Activated CD4-positive, alpha-beta T cell treated with anti-CD3 and anti-CD28 coated beads, Interleukin-2, amount 10 ng/mL, durations not matched to agents 24 days and 14 days (primary cell): ENCODE results near the gene NCOA4. TPM values are rescaled to one million over a fixed set of nuclear protein-coding genes. Genes with fewer than 3 reads are reported as not detected.
A peak's percentile ranks its signal among the peaks of the same experiment; 100 is the strongest.

Experiments
- DNase-seq: peaks from one replicate; pipeline ENCODE4 v3.0.0; 2022
- H3K27ac Mint-ChIP-seq: one replicate; pipeline ENCODE4 v1.8.0; 2022; ENCODE audit warnings: mild to moderate bottlenecking, mixed read lengths
- H3K27me3 Mint-ChIP-seq: one replicate; pipeline ENCODE4 v1.8.0; 2022; ENCODE audit warnings: mixed read lengths
- H3K36me3 Mint-ChIP-seq: one replicate; pipeline ENCODE4 v1.8.0; 2022; ENCODE audit warnings: low read depth, mild to moderate bottlenecking, mixed read lengths
- H3K4me1 Mint-ChIP-seq: one replicate; pipeline ENCODE4 v1.8.0; 2021; ENCODE audit warnings: mixed read lengths
- H3K4me3 Mint-ChIP-seq: one replicate; pipeline ENCODE4 v1.8.0; 2022; ENCODE audit warnings: mild to moderate bottlenecking, moderate library complexity, mixed read lengths
- H3K9me3 Mint-ChIP-seq: one replicate; pipeline ENCODE4 v1.8.0; 2021; ENCODE audit warnings: mixed read lengths
- intact Hi-C: fragments of 100-400 bp; cut with micrococcal nuclease; formaldehyde crosslinking; loops from one replicate; pipeline ENCODE4 v1.15.1; 2023
- total RNA-seq: library from RNA; stranded (reverse); gene quantifications from 2 replicates; pipeline ENCODE4 v1.2.3, GENCODE V29; 2022

NCOA4 gene
- 95.2 and 98.2 TPM in 2 replicates for total RNA-seq

DNA sequence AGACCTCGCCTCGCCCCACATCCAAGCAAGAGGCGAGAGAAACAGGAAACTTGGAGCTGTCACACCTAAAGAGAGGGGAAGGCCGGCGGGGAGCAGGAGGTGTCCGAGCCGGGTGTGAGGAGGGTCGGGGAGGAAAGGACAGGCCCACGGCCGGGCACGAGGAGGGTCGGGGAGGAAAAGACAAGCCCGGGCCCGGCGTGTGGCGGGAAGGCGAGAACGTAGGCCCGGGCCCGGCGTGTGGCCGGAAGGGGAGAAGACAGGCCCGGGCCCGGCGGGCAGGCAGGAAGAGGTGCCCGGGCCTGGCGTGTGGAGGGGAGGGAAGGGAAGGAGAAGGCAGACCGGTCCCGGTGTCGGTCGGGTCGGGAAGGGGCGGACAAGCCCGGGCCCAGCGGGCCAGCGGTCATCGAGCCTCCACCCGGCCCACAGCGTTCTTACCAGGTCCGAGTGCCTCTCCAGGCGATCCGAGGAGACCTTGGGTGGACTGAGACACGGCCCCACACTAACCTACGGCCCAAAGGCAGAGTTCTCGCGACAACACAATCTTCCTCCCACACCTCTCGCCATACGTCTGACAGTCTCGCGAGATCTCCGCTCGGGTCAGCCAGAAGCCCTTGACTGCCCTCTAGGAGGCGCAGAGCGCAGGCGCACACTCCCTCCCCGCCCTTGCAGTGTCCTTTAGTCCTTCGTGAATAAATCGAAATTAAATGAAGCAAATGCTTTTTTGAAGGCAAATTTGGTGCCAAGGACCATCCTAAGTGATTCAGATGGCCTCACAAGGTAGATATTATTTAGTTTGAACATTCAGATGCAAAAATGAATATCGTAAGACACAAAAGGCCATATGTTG lies at the start of gene NCOA4:
NCOA4 (minus strand) TSS at position 533 of the 847 bp plus-strand sequence. CDS start 13,943 bp downstream, outside the sequence.
- H3K4me1 Mint-ChIP-seq: peaks cover 42% of the 10 kb centered on the region
- peaks cover 7% of the 10 kb centered on the region for H3K36me3 Mint-ChIP-seq
- no peaks in the 10 kb centered on the region for H3K9me3 Mint-ChIP-seq
- peaks cover 1% of the 10 kb centered on the region for H3K27me3 Mint-ChIP-seq
- peak; percentile 99 for DNase-seq
- H3K4me3 Mint-ChIP-seq: peak within 1 kb of the TSS; percentile 98
- H3K27ac Mint-ChIP-seq: peak within 1 kb of the TSS; percentile 97
- intact Hi-C loops: loop anchor here (2.0 to 10.0 kb wide), 3 partner anchors 58 to 234 kb away; partner anchors contain the start of gene TIMM23

DNA sequence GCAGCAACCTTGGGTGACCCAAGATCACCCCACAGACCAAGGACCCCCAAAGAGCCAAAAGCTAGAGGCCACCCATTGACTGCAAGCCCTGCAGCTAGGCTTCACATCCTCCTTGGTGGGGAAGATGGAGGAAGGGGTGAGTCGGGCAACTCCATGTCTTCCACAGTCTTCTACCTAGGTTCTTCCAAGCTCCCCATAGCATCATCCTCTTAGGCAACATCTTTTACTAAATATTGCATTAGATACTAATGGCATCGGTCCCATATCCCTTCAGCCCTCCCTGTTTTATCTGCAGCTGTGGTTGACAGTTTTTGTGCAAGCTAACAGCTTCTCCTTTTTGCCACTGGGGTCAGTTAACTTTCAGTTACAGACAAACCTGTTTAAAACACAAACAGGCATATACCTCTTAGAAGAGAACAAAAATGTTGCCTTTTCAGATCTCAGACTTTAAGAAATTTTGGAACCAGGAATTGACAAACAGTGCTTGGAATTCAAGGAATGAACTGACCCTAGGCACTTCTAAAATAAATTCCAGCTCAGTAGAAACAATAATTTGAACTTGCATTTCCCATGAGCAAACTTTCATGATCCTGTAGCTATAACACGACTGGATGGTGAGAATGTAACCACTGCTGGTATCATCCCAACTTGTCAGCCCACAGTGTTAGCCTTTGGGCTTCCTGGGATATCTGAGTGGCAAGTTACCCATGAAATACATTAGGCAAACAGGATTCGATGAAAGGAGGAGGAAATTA lies 49.6 kb upstream of the NCOA4 start:
- intact Hi-C loops: no loop called here
- no peak for DNase-seq
- Mint-ChIP-seq H3K9me3 (no peaks in the 10 kb centered on the region), H3K4me3 (no peak overlapping the region), H3K36me3 (no peaks in the 10 kb centered on the region), H3K4me1 (peaks cover 20% of the 10 kb centered on the region), H3K27me3 (peaks cover 2% of the 10 kb centered on the region), H3K27ac (no peak overlapping the region)

DNA sequence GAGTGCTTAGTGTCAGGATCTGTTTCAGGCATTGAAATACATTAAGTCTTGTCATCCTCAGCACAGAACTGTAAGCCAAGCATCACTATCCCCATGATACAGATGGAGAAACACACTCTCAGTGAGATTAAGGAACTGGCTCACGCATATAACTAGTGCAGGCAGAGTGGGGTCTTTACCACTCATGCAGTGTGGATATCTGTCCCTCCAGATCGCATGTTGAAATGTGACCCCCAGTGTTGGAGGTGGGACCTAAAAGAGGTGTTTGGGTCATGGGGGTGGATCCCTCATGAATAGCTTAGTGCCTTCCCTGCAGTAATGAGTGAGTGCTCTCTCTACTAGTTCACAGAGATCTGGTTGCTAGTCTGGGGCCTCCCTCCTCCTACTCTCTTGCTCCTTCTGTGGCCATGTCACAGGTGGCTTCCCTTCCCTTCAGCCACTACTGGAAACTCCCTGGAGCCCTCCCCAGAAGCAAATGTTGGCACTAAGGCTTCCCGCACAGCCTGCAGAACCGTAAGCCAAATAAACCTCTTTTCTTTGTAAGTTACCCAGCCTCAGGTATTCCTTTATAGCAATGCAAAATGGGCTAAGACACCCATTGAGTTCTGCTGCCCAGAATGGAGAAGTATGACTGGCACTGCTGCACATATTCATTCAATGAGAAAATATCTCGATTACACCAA lies 47.4 kb upstream of the NCOA4 start:
- no peak for DNase-seq
- Mint-ChIP-seq H3K27ac (peak overlapping the region; percentile 69), H3K4me1 (peaks cover 20% of the 10 kb centered on the region), H3K36me3 (no peaks in the 10 kb centered on the region), H3K9me3 (no peaks in the 10 kb centered on the region), H3K27me3 (peaks cover under 1% of the 10 kb centered on the region), H3K4me3 (no peak overlapping the region)
- intact Hi-C loops: no loop called here

DNA sequence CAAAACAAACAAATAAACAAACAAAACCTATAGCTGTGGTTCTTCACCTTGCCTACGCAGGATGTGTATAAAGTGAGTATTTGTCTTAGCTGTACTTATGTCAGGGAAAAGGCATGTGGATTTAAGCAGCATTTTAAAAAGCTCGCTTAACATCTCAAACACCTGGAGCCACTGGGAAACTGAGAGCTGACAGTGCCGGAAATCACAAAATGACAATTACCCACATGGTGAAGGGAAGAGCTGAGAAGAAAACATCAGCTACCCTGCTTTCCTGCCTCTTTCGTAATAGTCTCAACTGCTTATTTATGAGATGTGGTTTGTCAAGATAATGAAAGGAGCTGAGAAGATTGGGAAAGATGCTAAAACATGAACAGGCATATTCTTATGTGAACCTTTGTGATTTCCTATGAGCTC lies 46.7 kb upstream of the NCOA4 start:
- no peaks in the 10 kb centered on the region for H3K9me3 Mint-ChIP-seq
- peak overlapping the region; percentile 21 for H3K4me3 Mint-ChIP-seq
- no peak for DNase-seq
- no peaks in the 10 kb centered on the region for H3K36me3 Mint-ChIP-seq
- H3K4me1 Mint-ChIP-seq: peaks cover 20% of the 10 kb centered on the region
- no peaks in the 10 kb centered on the region for H3K27me3 Mint-ChIP-seq
- H3K27ac Mint-ChIP-seq: peak overlapping the region; percentile 3
- intact Hi-C loops: no loop called here

DNA sequence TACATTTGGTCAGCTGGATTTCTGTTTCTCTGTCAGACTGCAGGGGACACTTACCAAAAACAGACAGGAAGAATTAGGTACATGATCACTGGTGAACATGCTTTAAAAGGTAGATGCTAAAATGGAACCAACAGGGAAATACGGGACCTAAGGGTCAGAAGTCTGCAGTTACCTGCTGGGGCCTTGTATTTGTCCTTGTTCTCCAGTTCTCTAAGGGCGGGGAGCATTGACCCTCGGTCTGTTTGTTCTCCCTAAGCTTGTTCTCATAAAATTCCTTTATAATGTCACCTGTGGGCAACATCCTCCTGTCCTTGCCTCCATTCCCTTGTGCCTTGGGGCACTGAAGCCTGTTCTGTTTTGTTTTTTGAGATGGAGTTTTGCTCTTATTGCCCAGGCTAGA lies 45.4 kb upstream of the NCOA4 start:
- Mint-ChIP-seq H3K27ac (no peak overlapping the region), H3K4me1 (peaks cover 16% of the 10 kb centered on the region), H3K9me3 (no peaks in the 10 kb centered on the region), H3K36me3 (no peaks in the 10 kb centered on the region), H3K27me3 (peaks cover 2% of the 10 kb centered on the region), H3K4me3 (no peak overlapping the region)
- intact Hi-C loops: no loop called here
- DNase-seq: no peak

DNA sequence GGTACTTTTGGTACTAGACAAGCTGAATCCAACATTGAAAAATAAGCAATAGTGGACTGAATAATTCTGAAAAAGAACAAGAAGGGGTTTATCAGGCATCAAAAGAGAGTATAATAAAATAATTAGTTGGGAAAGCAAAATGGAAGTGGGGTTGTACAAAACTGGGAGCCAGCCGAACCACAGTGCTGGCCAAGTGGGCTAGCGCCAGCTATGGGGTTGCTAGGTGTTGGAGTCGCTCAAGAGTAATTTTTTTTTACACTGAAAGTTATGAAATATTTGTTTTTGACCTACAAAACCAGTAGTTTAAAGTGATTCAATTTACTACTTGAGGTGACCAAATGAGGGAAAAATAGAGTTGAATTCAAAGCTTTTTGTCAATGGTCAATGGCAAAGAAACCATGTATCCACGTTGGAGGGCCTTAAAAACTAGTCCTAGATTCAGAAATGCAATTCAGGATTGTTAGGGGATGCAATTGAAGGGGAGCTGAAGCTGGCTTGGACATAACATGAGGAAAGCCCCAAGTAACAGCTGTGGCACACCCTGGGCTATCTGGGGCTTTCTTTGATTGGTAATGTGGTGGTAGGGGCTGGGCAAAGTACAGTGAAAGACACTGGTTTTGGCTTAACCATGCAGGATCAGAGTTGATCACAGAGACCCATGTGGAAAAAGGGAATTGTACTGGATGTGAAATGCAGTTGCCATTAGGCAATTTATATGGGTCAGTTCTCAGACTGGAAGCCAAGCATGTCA lies 43.9 kb upstream of the NCOA4 start:
- H3K27ac Mint-ChIP-seq: no peak overlapping the region
- DNase-seq: no peak
- H3K4me3 Mint-ChIP-seq: no peak overlapping the region
- H3K36me3 Mint-ChIP-seq: no peaks in the 10 kb centered on the region
- intact Hi-C loops: no loop called here
- peaks cover 18% of the 10 kb centered on the region for H3K4me1 Mint-ChIP-seq
- no peaks in the 10 kb centered on the region for H3K9me3 Mint-ChIP-seq
- H3K27me3 Mint-ChIP-seq: peaks cover 2% of the 10 kb centered on the region

DNA sequence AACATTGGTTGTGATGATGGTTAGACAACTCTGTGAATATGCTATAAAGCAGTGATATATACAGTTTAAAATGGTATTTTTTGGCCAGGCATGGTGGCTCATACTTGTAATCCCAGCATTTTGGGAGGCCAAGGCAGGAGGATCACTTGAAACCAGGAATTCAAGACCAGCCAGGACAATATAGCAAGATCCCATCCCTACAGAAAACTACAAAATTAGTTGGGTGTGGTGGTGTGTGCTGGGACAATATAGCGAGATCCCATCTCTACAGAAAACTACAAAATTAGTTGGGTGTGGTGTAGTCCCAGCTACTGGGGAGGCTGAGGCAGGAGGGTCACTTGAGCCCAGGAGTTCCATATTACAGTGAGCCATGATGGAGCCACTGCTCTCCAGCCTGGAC lies 43.1 kb upstream of the NCOA4 start:
- Mint-ChIP-seq H3K27me3 (peaks cover 2% of the 10 kb centered on the region), H3K4me3 (no peak overlapping the region), H3K4me1 (peaks cover 18% of the 10 kb centered on the region), H3K27ac (no peak overlapping the region), H3K36me3 (no peaks in the 10 kb centered on the region), H3K9me3 (no peaks in the 10 kb centered on the region)
- intact Hi-C loops: no loop called here
- DNase-seq: no peak

DNA sequence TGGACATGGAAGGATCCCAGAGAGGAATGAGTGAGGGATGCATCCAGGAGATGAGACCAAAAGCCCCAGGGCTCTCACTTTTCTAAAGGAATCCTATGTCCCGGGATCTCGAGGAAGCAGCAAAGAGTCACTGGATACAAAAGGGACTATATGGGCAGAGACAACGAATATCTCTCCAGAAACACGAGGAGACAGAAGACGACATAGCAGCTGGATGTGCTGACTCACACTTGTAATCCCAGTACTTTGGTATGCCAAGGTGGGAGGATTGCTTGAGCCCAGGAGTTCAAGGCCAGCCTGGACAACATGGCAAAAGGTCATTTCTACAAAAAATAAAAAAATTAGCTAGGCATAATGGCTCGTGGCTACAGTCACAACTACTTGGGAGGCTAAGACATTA lies 40.3 kb upstream of the NCOA4 start:
- H3K4me3 Mint-ChIP-seq: no peak overlapping the region
- H3K27ac Mint-ChIP-seq: no peak overlapping the region
- intact Hi-C loops: no loop called here
- H3K36me3 Mint-ChIP-seq: no peaks in the 10 kb centered on the region
- no peak for DNase-seq
- H3K27me3 Mint-ChIP-seq: peaks cover 2% of the 10 kb centered on the region
- peaks cover 3% of the 10 kb centered on the region for H3K4me1 Mint-ChIP-seq
- no peaks in the 10 kb centered on the region for H3K9me3 Mint-ChIP-seq

DNA sequence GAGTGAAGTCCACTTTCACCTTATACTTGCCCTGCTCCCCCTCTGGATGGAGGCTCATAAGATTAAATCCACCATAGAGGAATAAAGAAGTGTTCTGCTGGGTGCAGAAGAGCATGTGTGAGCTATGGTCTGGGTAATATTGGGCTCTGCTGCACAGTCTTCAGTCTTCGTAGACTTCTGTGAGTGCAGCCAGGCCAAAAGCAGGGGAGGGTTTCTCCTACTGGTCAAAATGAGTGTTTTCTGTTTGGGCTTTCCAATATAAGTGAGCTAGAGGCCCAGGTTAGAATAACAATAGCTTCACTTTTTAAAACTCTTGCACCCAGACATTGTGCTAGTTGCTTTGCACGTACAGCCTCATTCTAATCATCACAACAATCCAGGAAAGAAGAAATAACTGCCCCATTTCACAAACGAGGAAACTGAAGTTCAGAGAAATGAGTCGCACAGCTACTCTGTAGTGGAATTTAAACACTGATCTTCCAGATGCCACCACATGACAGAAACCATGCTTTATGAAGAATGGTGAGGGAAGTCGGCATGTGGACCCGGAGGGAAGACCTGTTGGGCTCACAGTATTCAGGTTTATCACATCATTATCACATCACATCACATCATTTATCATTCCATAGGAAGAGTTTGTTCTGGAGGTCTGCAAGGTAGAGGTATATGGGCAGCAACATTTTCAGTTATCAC lies 39.5 kb upstream of the NCOA4 start:
- no peak for DNase-seq
- Mint-ChIP-seq H3K4me3 (no peak overlapping the region), H3K27me3 (peaks cover 2% of the 10 kb centered on the region), H3K36me3 (no peaks in the 10 kb centered on the region), H3K9me3 (no peaks in the 10 kb centered on the region), H3K4me1 (peaks cover 3% of the 10 kb centered on the region), H3K27ac (no peak overlapping the region)
- intact Hi-C loops: no loop called here

DNA sequence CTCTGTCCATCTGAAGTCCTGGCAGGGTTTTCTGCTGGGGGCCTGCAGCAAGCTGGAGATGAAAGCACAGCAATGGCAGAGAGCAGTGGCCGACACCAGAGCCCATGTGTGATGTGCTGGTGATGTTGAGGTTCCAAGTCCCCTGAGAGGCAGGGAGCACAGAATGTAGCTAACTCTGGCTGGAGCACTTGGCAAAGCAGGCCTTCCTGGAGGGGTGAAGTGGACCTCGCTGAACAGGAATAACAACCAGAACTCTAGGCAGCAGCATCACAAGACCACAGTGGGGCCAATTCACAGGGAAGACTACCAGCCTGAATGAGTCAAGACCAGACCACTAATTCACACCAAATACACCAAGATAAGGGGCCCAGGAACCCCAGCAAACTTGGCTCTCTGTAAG lies 38.5 kb upstream of the NCOA4 start:
- no peaks in the 10 kb centered on the region for H3K36me3 Mint-ChIP-seq
- H3K4me1 Mint-ChIP-seq: peaks cover 3% of the 10 kb centered on the region
- peaks cover 2% of the 10 kb centered on the region for H3K27me3 Mint-ChIP-seq
- no peak overlapping the region for H3K27ac Mint-ChIP-seq
- no peaks in the 10 kb centered on the region for H3K9me3 Mint-ChIP-seq
- DNase-seq: no peak
- intact Hi-C loops: no loop called here
- H3K4me3 Mint-ChIP-seq: no peak overlapping the region

DNA sequence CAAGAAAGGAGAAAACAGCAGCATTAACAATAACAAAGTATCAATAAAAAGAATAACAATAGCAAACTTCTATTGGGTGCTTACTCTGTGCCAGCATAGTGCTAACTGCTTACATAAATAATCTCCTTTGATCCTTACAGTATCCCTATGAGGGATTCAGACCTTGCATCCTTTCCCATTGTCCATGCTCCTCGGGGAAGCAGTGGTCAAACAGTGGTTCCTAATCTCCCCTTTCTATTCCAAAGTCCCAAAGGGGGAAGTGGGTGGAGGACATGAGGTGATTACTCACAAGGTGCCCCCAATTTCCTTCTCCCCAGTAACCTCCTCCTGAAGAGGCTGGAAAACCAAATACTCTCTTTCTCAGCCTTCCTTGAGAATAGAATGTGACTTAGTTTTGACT lies 37.7 kb upstream of the NCOA4 start:
- Mint-ChIP-seq H3K9me3 (no peaks in the 10 kb centered on the region), H3K4me3 (no peak overlapping the region), H3K36me3 (no peaks in the 10 kb centered on the region), H3K27ac (no peak overlapping the region), H3K4me1 (peaks cover 3% of the 10 kb centered on the region), H3K27me3 (peaks cover 5% of the 10 kb centered on the region)
- intact Hi-C loops: no loop called here
- no peak for DNase-seq

DNA sequence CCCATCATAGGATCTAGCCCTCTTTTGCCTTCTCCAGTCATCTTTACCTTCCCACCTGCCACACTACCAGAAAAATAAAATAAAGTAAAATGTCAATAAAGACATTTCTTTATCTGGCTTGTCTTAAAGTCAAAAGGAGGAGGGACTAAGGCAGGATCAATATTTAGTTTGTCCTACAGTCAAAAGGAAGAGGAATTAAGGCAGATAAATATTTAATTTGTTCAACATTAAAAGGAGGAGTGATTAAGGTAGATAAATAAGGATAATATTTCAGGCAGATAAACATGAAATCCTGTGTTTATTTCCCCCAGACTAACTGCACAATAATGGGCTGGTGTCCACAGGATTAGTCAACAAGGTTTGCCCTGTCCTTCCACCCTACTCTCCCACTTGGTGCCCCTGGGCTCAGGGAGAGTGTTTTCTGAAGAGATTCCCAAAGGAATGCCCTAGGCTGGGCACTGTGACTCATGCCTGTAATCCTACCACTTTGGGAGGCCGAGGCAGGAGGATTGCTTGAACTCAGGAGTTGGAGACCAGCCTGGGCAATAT lies 33.9 kb upstream of the NCOA4 start:
- H3K4me1 Mint-ChIP-seq: no peaks in the 10 kb centered on the region
- no peak overlapping the region for H3K4me3 Mint-ChIP-seq
- intact Hi-C loops: no loop called here
- peaks cover 4% of the 10 kb centered on the region for H3K27me3 Mint-ChIP-seq
- no peak overlapping the region for H3K27ac Mint-ChIP-seq
- DNase-seq: no peak
- H3K36me3 Mint-ChIP-seq: no peaks in the 10 kb centered on the region
- no peaks in the 10 kb centered on the region for H3K9me3 Mint-ChIP-seq
